Measurements from ENCODE around the gene VEPH1.

GRCh38 chr3:157442729-157443128 is 60.5 kb downstream of the VEPH1 start:
- TF ChIP-seq CTCF (IDR thresholded peaks at IDR 0.05; ENCODE audit: insufficient read depth, low read length, poor library complexity, severe bottlenecking) = no peak
- no peak for TF ChIP-seq EZH2phosphoT487 (conservative IDR thresholded peaks at IDR 0.05; ENCODE audit: low read length)

Data from SU-DHL-6 (cell line).